ENCODE data around the gene BTBD17. TPM values are rescaled to one million over a fixed set of nuclear protein-coding genes. Genes with fewer than 3 reads are reported as not detected.
"Not testable (repeated sequence)": the region's sequence is repeated elsewhere in the genome, so short reads cannot be mapped to it uniquely, and the experiment has no call there.

Gene BTBD17
- total and polyA plus RNA-seq, 2 experiments from 2014 or later, result 0.39 to 1.3 TPM

- Histone ChIP-seq H3K9me3 (ENCODE audit: low read depth) (no peaks in the 10 kb centered on the region), H3K4me3 (no peak overlapping the region), H3K79me2 (no peaks in the 10 kb centered on the region), H3K4me1 (ENCODE audit: insufficient read depth) (peaks cover 5% of the 10 kb centered on the region), H2AFZ (no peak overlapping the region), H3K4me2 (no peak overlapping the region), H3K27ac (no peak overlapping the region), H3K27me3 (no peaks in the 10 kb centered on the region), H3K36me3 (replicated peaks; ENCODE audit: insufficient read depth, low read depth) (no peaks in the 10 kb centered on the region), H4K20me1 (ENCODE audit: insufficient read depth, poor library complexity, severe bottlenecking) (no peaks in the 10 kb centered on the region), H3K9me2 (replicated peaks; ENCODE audit: insufficient read depth) (no peaks in the 10 kb centered on the region)
- 72% methylated on average over 3 of the region's 3 CpGs for WGBS (ENCODE audit: low lambda C conversion rate, missing lambda C conversion rate)
- no peak for TF ChIP-seq EZH2 (IDR thresholded peaks at IDR 0.05; ENCODE audit: borderline replicate concordance)
- TF ChIP-seq, protein P1, sequence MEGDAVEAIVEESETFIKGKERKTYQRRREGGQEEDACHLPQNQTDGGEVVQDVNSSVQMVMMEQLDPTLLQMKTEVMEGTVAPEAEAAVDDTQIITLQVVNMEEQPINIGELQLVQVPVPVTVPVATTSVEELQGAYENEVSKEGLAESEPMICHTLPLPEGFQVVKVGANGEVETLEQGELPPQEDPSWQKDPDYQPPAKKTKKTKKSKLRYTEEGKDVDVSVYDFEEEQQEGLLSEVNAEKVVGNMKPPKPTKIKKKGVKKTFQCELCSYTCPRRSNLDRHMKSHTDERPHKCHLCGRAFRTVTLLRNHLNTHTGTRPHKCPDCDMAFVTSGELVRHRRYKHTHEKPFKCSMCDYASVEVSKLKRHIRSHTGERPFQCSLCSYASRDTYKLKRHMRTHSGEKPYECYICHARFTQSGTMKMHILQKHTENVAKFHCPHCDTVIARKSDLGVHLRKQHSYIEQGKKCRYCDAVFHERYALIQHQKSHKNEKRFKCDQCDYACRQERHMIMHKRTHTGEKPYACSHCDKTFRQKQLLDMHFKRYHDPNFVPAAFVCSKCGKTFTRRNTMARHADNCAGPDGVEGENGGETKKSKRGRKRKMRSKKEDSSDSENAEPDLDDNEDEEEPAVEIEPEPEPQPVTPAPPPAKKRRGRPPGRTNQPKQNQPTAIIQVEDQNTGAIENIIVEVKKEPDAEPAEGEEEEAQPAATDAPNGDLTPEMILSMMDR (IDR thresholded peaks at IDR 0.05; ENCODE audit: poor library complexity), result peak; percentile 23
- peak; percentile 68 for DNase-seq (ENCODE audit: low spot score)
Measured at GRCh38 chr17:74408262-74408661, 46.6 kb upstream of the BTBD17 start.

DNA sequence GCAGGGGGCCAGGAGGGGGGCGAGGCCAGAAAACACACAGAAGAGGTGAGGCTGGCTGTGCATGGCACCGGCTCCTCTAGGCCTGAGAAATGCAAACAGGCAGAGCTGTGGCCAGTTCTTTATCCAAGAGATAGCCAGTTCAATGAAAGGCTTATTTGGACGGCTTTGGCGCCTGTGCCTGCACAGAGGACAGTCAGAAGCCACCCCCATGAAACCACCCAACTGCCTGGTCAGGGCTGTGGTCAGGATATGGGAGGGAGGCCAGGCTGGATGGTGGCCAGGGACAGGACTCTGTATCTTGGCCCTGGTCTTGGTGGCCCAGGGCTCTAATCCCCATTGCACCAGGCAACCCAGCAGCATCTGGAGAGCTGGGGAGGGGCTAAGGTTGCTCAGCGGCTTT is 45.7 kb upstream of the BTBD17 start:
- Histone ChIP-seq H3K9me2 (replicated peaks; ENCODE audit: insufficient read depth) (no peaks in the 10 kb centered on the region), H3K79me2 (no peaks in the 10 kb centered on the region), H3K27ac (no peak overlapping the region), H3K27me3 (no peaks in the 10 kb centered on the region), H3K4me2 (no peak overlapping the region), H3K9me3 (ENCODE audit: low read depth) (no peaks in the 10 kb centered on the region), H3K36me3 (replicated peaks; ENCODE audit: insufficient read depth, low read depth) (no peaks in the 10 kb centered on the region), H3K4me3 (no peak overlapping the region), H3K4me1 (ENCODE audit: insufficient read depth) (peaks cover 5% of the 10 kb centered on the region), H4K20me1 (ENCODE audit: insufficient read depth, poor library complexity, severe bottlenecking) (no peaks in the 10 kb centered on the region), H2AFZ (no peak overlapping the region)
- DNase-seq (ENCODE audit: low spot score), result no peak
- TF ChIP-seq, protein P1 (IDR thresholded peaks at IDR 0.05; ENCODE audit: poor library complexity), result no peak
- TF ChIP-seq EZH2 (IDR thresholded peaks at IDR 0.05; ENCODE audit: borderline replicate concordance) (no peak), EZH2phosphoT487 (IDR thresholded peaks at IDR 0.05; ENCODE audit: low read depth, severe bottlenecking, unreplicated experiment) (no peak)
- 87% methylated on average over 5 of the region's 5 CpGs for WGBS (ENCODE audit: low lambda C conversion rate, missing lambda C conversion rate)

DNA sequence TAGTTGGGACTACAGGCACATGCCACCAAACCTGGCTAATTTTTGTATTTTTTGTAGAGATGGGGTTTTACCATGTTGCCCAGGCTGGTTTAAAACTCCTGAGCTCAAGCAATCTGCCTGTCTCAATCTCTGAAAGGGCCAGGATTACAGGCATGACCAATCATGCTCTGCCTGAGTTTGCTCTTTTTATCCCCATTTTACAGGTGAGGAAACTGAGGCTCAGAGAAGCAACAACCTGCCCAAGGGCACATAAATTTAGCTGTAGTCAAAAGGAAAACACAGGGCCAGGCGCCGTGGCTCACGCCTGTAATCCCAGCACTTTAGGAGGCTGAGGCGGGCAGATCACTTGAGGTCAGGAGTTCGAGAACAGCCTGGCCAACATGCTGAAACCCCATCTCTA is 43.6 kb upstream of the BTBD17 start:
- H3K27me3 ChIP-seq; H3K27ac ChIP-seq; H4K20me1 ChIP-seq (ENCODE audit: insufficient read depth, poor library complexity, severe bottlenecking); H3K9me3 ChIP-seq (ENCODE audit: low read depth); H3K4me3 ChIP-seq; H2AFZ ChIP-seq; H3K9me2 ChIP-seq (replicated peaks; ENCODE audit: insufficient read depth); H3K36me3 ChIP-seq (replicated peaks; ENCODE audit: insufficient read depth, low read depth); H3K4me1 ChIP-seq (ENCODE audit: insufficient read depth); H3K4me2 ChIP-seq; H3K79me2 ChIP-seq; DNase-seq (ENCODE audit: low spot score): not testable (repeated sequence)
- WGBS (ENCODE audit: low lambda C conversion rate, missing lambda C conversion rate), result 95% methylated on average over 5 of the region's 5 CpGs

DNA sequence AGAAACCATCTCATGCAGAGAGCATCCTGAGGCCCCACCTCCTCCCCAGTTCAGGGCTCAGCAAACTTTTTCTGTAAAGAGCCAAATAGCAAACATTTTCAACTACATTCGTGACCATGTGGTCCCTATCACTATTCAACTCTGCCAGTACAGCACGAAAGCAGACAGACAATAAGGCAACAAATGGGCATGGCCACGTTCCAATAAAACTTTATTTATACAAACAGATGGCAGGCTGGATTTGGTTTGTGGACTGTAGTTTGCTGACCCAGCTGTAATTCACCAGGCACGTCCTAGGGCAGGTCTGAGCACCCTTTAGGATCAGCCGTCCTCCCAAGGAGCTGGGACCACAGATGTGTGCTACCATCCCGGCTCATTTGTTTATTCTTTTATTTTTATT is 43.1 kb upstream of the BTBD17 start:
- H3K4me1 ChIP-seq (ENCODE audit: insufficient read depth), result peaks cover 5% of the 10 kb centered on the region
- TF ChIP-seq EZH2phosphoT487 (IDR thresholded peaks at IDR 0.05; ENCODE audit: low read depth, severe bottlenecking, unreplicated experiment) (no peak), EZH2 (IDR thresholded peaks at IDR 0.05; ENCODE audit: borderline replicate concordance) (no peak)
- TF ChIP-seq, protein P1 (IDR thresholded peaks at IDR 0.05; ENCODE audit: poor library complexity), result no peak
- no peak for DNase-seq (ENCODE audit: low spot score)
- no peaks in the 10 kb centered on the region for H3K27me3 ChIP-seq
- 82% methylated on average over 6 of the region's 6 CpGs for WGBS (ENCODE audit: low lambda C conversion rate, missing lambda C conversion rate)
- no peak overlapping the region for H2AFZ ChIP-seq
- no peaks in the 10 kb centered on the region for H3K9me2 ChIP-seq (replicated peaks; ENCODE audit: insufficient read depth)
- no peak overlapping the region for H3K4me2 ChIP-seq
- no peaks in the 10 kb centered on the region for H3K36me3 ChIP-seq (replicated peaks; ENCODE audit: insufficient read depth, low read depth)
- H4K20me1 ChIP-seq (ENCODE audit: insufficient read depth, poor library complexity, severe bottlenecking), result no peaks in the 10 kb centered on the region
- no peaks in the 10 kb centered on the region for H3K79me2 ChIP-seq
- H3K27ac ChIP-seq, result no peak overlapping the region
- no peak overlapping the region for H3K4me3 ChIP-seq
- H3K9me3 ChIP-seq (ENCODE audit: low read depth), result no peaks in the 10 kb centered on the region
